HCT116 (cell line): ENCODE measurements around the gene CELF4. TPM values are rescaled to one million over a fixed set of nuclear protein-coding genes. Genes with fewer than 3 reads are reported as not detected.

ENCODE experiments used
- ATAC-seq: fragments of 200-7000 bp; cut with Tn5 transposase; 2 replicates; pipeline ENCODE4 v1.9.1; 2020; ENCODE audit warnings: mild to moderate bottlenecking, moderate library complexity
- BruUV-seq: library from RNA; stranded (reverse); fragments of 400-500 nt; replicated peaks from 2 replicates; lab custom pipeline; 2021; lab: Mats Ljungman, UMichigan
- CTCF ChIA-PET: fragments of 300-600 bp; sonication (Branson Sonifier 250); formaldehyde crosslinking; loops from one replicate; lab custom pipeline; 2021; ENCODE audit warnings: antibody characterized with exemption; lab: Charles Lee
- POLR2A ChIA-PET: fragments of 300-600, 350-600 bp; sonication (Branson Sonifier 250); formaldehyde crosslinking; loops from one replicate; lab custom pipeline; 2021; ENCODE audit warnings: antibody characterized with exemption; lab: Charles Lee
- RAD21 ChIA-PET, 2 experiments: fragments of 300-600 bp; sonication (Branson Sonifier 250); formaldehyde crosslinking; loops; one replicate each; lab custom pipeline; 2023; ENCODE audit warnings: low total read pairs in 2 of 2; ENCODE audit not compliant: uncharacterized antibody in 2 of 2, unreplicated experiment in 2 of 2, low non-redundant PET in 1 of 2; lab: Charles Lee
- DNase-seq: peaks from one replicate; pipeline ENCODE4 v3.0.0-alpha.2; 2010; ENCODE audit warnings: low read depth, low spot score
- H2AFZ ChIP-seq: fragments of 200-600 bp; shearing (Covaris generic), sonication (generic); 2 replicates; pipeline ENCODE4 v1.6.1; 2017; ENCODE audit warnings: low read depth, mixed run types, mixed read lengths, antibody characterized with exemption, low read length; ENCODE audit not compliant: poor library complexity, severe bottlenecking
- H3K27ac ChIP-seq: 2 replicates; pipeline ENCODE4 v1.5.1; 2012; ENCODE audit warnings: low read depth, low read length
- H3K27me3 ChIP-seq: fragments of 200-600 bp; sonication (generic); 2 replicates; pipeline ENCODE4 v1.6.1; 2016; ENCODE audit warnings: mixed run types, low read length, mixed read lengths; ENCODE audit not compliant: insufficient read depth
- H3K36me3 ChIP-seq, 2 experiments: fragments of 200-500 bp in 1 of 2; fragments of 200-600 bp in 1 of 2; sonication (Bioruptor generic) in 1 of 2; sonication (generic) in 1 of 2; 2 replicates each; pipeline versions ENCODE4 v1.5.1 to v1.6.1; 2014 to 2016; ENCODE audit warnings: low read length in 2 of 2, inconsistent platforms in 1 of 2, mixed read lengths in 1 of 2, mixed run types in 1 of 2; ENCODE audit not compliant: insufficient read depth in 2 of 2, control insufficient read depth in 1 of 2
- H3K4me1 ChIP-seq, 2 experiments: fragments of 200-600 bp in 1 of 2; sonication (generic) in 1 of 2; 2 replicates each; pipeline versions ENCODE4 v1.5.1 to v1.6.1; 2012 to 2017; ENCODE audit warnings: low read length in 2 of 2, inconsistent platforms in 1 of 2, mild to moderate bottlenecking in 1 of 2, mixed read lengths in 1 of 2, mixed run types in 1 of 2, moderate library complexity in 1 of 2; ENCODE audit not compliant: insufficient read depth in 2 of 2, control insufficient read depth in 1 of 2
- H3K4me2 ChIP-seq: fragments of 200-600 bp; sonication (generic); 2 replicates; pipeline ENCODE4 v1.6.1; 2017; ENCODE audit warnings: mixed run types, low read length, mixed read lengths
- H3K4me3 ChIP-seq, 2 experiments: fragments of 200-600 bp in 1 of 2; sonication (generic) in 1 of 2; replicated peaks in 1 of 2; 2 replicates each; pipeline ENCODE4 v1.5.1; 2011 to 2016; ENCODE audit warnings: low read length in 2 of 2, control low read depth in 1 of 2, low read depth in 1 of 2, mild to moderate bottlenecking in 1 of 2, mixed read lengths in 1 of 2, mixed run types in 1 of 2
- H3K79me2 ChIP-seq: fragments of 200-600 bp; sonication (generic); 2 replicates; pipeline ENCODE4 v1.6.1; 2017; ENCODE audit warnings: mild to moderate bottlenecking, mixed run types, low read length, moderate library complexity, mixed read lengths; ENCODE audit not compliant: insufficient read depth
- H3K9ac ChIP-seq: fragments of 200-600 bp; sonication (generic); 2 replicates; pipeline ENCODE4 v1.6.1; 2016; ENCODE audit warnings: low read length, mixed read lengths
- H3K9me2 ChIP-seq: fragments of 200-600 bp; sonication (generic), shearing (Covaris generic); 2 replicates; pipeline ENCODE4 v1.6.1; 2017; ENCODE audit warnings: mixed run types, mild to moderate bottlenecking, moderate library complexity; ENCODE audit not compliant: insufficient read depth
- H3K9me3 ChIP-seq, 2 experiments: fragments of 200-500 bp in 1 of 2; fragments of 200-600 bp in 1 of 2; sonication (Bioruptor generic) in 1 of 2; sonication (generic) in 1 of 2; 2 replicates each; pipeline ENCODE4 v1.6.1; 2014 to 2017; ENCODE audit warnings: low read length in 2 of 2, mixed read lengths in 2 of 2, inconsistent platforms in 1 of 2, low read depth in 1 of 2, mild to moderate bottlenecking in 1 of 2, mixed run types in 1 of 2, moderate library complexity in 1 of 2; ENCODE audit not compliant: control insufficient read depth in 1 of 2, insufficient read depth in 1 of 2
- H4K20me1 ChIP-seq: fragments of 200-600 bp; sonication (generic), shearing (Covaris generic); 2 replicates; pipeline ENCODE4 v1.6.1; 2017; ENCODE audit warnings: mixed run types, mild to moderate bottlenecking, moderate library complexity; ENCODE audit not compliant: insufficient read depth
- CBX3 ChIP-seq: IDR thresholded peaks from 2 replicates; pipeline ENCODE4 v1.6.1; 2012; ENCODE audit warnings: low read depth
- CEBPB ChIP-seq: IDR thresholded peaks from 2 replicates; pipeline ENCODE4 v1.6.1; 2012; ENCODE audit warnings: low read depth
- EGR1 ChIP-seq: IDR thresholded peaks from 2 replicates; pipeline ENCODE4 v1.6.1; 2012; ENCODE audit warnings: low read depth
- ELF1 ChIP-seq: IDR thresholded peaks from 2 replicates; pipeline ENCODE4 v1.6.1; 2012; ENCODE audit warnings: low read depth, borderline replicate concordance
- EZH2 ChIP-seq: fragments of 200-600 bp; sonication (generic); IDR thresholded peaks from 2 replicates; pipeline ENCODE4 v1.6.1; 2017; ENCODE audit warnings: antibody characterized with exemption, mixed run types
- FOSL1 ChIP-seq: IDR thresholded peaks from 2 replicates; pipeline ENCODE4 v1.6.1; 2012; ENCODE audit warnings: low read depth
- RAD21 ChIP-seq: IDR thresholded peaks from 2 replicates; pipeline ENCODE4 v1.6.1; 2012; ENCODE audit warnings: low read depth, mild to moderate bottlenecking
- SRF ChIP-seq: IDR thresholded peaks from 2 replicates; pipeline ENCODE4 v1.6.1; 2012; ENCODE audit warnings: low read depth
- TCF7L2 ChIP-seq: IDR thresholded peaks from 2 replicates; pipeline ENCODE4 v1.7.0; 2011; ENCODE audit warnings: borderline replicate concordance, inconsistent platforms; ENCODE audit not compliant: insufficient read depth, insufficient read length; ENCODE audit errors: extremely low read depth
- ZFX ChIP-seq: fragments of 450-650 bp; IDR thresholded peaks from 2 replicates; pipeline ENCODE4 v1.6.1; 2017
- ZNF274 ChIP-seq: fragments of 200-500 bp; sonication (Bioruptor generic); IDR thresholded peaks from 2 replicates; pipeline ENCODE4 v1.6.1; 2014; ENCODE audit warnings: mild to moderate bottlenecking, low read depth, low read length, inconsistent platforms
- intact Hi-C: fragments of 100-400 bp; cut with micrococcal nuclease; formaldehyde crosslinking; loops from 2 replicates; pipeline ENCODE4 v1.10.0; 2022
- total RNA-seq: library from RNA; stranded (reverse); gene quantifications from one replicate; pipeline ENCODE4 v1.2.1, GENCODE V29; 2021; ENCODE audit not compliant: unreplicated experiment
- TF ChIP-seq, protein P1 (sequence below): IDR thresholded peaks from 2 replicates; pipeline ENCODE4 v1.6.1; 2012

CELF4 gene
- total RNA-seq, 1 experiment from 2014 or later: not detected

GRCh38 chr18:37456873-37457272 lies 108.7 kb downstream of the CELF4 start:
- Histone ChIP-seq H3K4me3 (no peak overlapping the region), H3K9me2 (no peaks in the 10 kb centered on the region), H3K27ac (no peak overlapping the region), H3K4me2 (no peak overlapping the region), H3K27me3 (peaks cover 52% of the 10 kb centered on the region), H3K9ac (no peak overlapping the region), H3K36me3 (no peaks in the 10 kb centered on the region), H3K4me1 (no peaks in the 10 kb centered on the region), H3K79me2 (no peaks in the 10 kb centered on the region), H3K9me3 (no peaks in the 10 kb centered on the region), H2AFZ (no peak overlapping the region), H4K20me1 (no peaks in the 10 kb centered on the region)
- intact Hi-C loops: no loop called here
- POLR2A ChIA-PET: no interaction called here
- RAD21 ChIA-PET: no interaction called here
- no peak for DNase-seq
- no TSS peak for BruUV-seq
- CTCF ChIA-PET: no interaction called here
- no peak for ATAC-seq
- no peak for TF ChIP-seq CEBPB
- TF ChIP-seq SRF: no peak
- no peak for TF ChIP-seq CBX3
- no peak for TF ChIP-seq FOSL1
- no peak for TF ChIP-seq EZH2
- TF ChIP-seq RAD21: no peak
- TF ChIP-seq ELF1: no peak
- no peak for TF ChIP-seq TCF7L2
- no peak for TF ChIP-seq EGR1

DNA sequence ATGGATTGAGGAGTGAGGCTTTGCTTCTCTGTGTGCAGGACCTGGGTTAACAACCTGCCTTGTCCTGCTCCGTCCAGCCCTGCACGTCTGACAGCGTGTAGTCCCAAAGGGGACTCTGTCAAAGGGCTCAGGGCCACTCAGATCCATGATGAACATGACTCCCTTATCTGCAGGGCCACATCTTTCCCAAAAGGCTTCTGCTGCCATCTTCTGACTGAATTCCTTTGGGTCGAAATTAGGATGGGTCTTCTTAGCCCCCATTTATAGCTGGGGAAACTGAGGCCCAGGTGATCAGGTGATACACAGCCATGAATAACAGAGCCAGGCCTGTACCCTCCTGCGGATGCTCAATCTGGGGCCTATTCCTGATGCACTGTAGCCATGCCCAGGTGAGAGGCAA lies 109.2 kb downstream of the CELF4 start:
- no peaks in the 10 kb centered on the region for H3K79me2 ChIP-seq
- POLR2A ChIA-PET: no interaction called here

More for the DNA sequence above, 109.2 kb downstream of the CELF4 start:
- no TSS peak for BruUV-seq
- H2AFZ ChIP-seq: no peak overlapping the region
- CTCF ChIA-PET: no interaction called here
- TF ChIP-seq ZNF274: no peak
- TF ChIP-seq, protein P1, sequence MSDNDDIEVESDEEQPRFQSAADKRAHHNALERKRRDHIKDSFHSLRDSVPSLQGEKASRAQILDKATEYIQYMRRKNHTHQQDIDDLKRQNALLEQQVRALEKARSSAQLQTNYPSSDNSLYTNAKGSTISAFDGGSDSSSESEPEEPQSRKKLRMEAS: no peak
- TF ChIP-seq ZFX: no peak
- no peaks in the 10 kb centered on the region for H3K4me1 ChIP-seq
- no peak overlapping the region for H3K4me3 ChIP-seq
- DNase-seq: no peak
- H3K27me3 ChIP-seq: peaks cover 48% of the 10 kb centered on the region
- RAD21 ChIA-PET: no interaction called here
- H3K9me3 ChIP-seq: no peaks in the 10 kb centered on the region
- H3K9ac ChIP-seq: no peak overlapping the region
- H3K4me2 ChIP-seq: no peak overlapping the region
- intact Hi-C loops: no loop called here
- no peaks in the 10 kb centered on the region for H3K36me3 ChIP-seq
- no peak overlapping the region for H3K27ac ChIP-seq
- H3K9me2 ChIP-seq: no peaks in the 10 kb centered on the region
- ATAC-seq: no peak
- no peaks in the 10 kb centered on the region for H4K20me1 ChIP-seq
